GM13977 (cell line): ENCODE data around the gene GATB.

ENCODE experiments used
- DNase-seq: peaks from one replicate; pipeline ENCODE4 v3.0.0; 2012; ENCODE audit warnings: low spot score
- CTCF ChIP-seq: IDR thresholded peaks from 2 replicates; pipeline ENCODE4 v1.5.1; 2012; ENCODE audit warnings: mild to moderate bottlenecking, control low read depth; ENCODE audit not compliant: insufficient read depth; ENCODE audit errors: extremely low read depth, missing control alignments
- in situ Hi-C: fragments of 300-500 bp; cut with MboI; formaldehyde crosslinking; loops from one replicate; pipeline ENCODE4 v1.12.0; 2022; ENCODE audit warnings: low sequenced_read_pairs, low pct_unique_long_range_greater_than_20kb, mixed read lengths, inconsistent platforms; ENCODE audit not compliant: unreplicated experiment

Gene GATB

DNA sequence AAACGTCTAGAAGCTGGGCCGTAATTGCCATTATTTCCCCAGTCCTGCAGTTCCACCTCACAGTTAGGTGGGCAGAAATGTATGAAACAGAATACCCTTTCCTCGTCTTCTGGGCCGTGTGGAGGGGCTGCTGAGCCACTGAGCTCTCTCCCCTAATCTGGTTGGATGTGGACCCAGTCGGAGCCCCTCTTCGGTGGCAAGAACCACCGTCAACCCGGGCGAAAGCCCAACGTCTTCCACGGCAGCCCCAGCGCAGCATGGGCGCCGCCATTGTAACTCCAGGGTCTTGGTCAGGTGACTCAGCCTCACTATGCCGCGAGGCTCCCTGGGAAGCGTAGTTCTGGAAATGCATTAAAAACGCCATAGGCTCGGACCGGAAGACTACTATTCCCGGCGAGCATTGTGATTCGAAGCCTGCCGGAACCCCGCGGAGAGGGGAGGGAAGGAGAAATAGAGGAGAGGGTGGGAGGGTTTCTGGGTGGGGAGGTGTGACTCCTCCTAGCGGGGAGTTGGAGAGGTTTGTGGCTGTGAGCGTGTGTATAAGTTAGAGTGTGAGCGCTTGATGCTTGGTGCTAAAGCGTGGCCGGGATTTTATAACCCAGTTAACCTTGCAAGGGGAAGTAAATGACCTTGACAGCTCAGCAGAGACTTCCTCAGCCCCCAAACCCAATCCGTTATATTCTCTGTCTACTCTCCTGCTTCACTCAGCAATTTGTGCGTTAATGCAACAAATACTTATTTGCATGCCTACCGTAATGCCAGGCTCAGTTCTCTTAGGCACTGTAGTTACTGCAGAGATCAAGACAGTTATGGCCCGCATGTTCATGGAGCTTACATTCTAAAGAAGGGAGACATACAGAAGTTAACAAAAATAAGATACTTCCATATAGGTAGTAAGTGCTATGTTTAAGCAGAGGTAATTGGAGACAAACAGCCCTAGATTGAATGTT, at the start of gene GATB:
Gene GATB, minus strand, starts transcription at position 296 of the 950 bp plus-strand sequence. Its CDS starts 25 bp downstream, at position 271.
- in situ Hi-C loops, result no loop called here
- TF ChIP-seq CTCF, result peak; percentile 51
- peak; percentile 86 for DNase-seq

GRCh38 chr4:151810476-151810875, 49.7 kb upstream of the GATB start:
- no peak for DNase-seq
- in situ Hi-C loops, result no loop called here
- TF ChIP-seq CTCF, result no peak

DNA sequence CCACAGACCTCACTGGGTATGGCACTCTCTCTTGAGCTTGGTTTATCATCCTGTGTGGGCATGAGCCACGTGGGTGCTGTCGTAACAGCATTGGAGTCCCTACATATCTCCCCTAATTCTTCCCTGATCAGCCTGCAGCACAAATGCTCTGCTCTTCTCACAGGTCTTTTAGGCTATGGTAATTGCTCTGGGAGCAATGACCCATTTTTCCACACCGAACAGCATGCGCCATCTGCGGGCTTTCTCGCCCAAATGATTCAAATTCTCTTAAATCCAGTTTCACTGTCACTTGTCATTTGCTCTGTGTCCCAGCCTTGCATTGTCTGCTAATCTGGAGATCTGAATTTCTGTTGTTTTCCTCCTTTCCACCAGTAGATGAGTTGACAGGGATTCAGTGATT, 48.9 kb upstream of the GATB start:
- DNase-seq, result no peak
- no peak for TF ChIP-seq CTCF
- in situ Hi-C loops, result no loop called here

GRCh38 chr4:151808542-151808941, 47.7 kb upstream of the GATB start:
- no peak for DNase-seq
- TF ChIP-seq CTCF, result no peak
- in situ Hi-C loops, result no loop called here

DNA sequence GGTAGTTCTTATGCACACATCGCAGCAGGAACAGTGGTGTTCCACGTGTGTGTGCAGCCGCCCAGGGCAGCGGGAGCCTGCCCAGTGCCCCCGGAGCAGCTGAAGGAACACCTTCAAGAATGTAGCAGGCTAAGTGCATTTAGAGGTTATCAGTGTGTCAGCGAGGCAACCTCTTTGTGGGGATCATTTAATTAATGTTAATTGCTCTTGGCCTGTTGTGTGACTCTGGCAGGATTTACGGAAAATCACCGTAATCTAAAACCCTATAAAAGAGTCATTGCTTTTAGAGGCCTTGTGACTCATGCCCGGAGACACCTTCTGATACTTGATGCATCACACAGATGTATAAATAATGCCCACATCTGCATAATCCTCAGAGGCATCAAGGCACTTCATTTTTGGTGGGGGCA, 47.3 kb upstream of the GATB start:
- no peak for DNase-seq
- in situ Hi-C loops, result no loop called here
- TF ChIP-seq CTCF, result no peak

- no peak for DNase-seq
- no peak for TF ChIP-seq CTCF
- in situ Hi-C loops, result no loop called here
Measured at GRCh38 chr4:151807220-151807619, 46.4 kb upstream of the GATB start.
